Astrocyte (in vitro differentiated cells and primary cell): ENCODE results near the gene EDN3. TPM values are rescaled to one million over a fixed set of nuclear protein-coding genes. Genes with fewer than 3 reads are reported as not detected.

Experiments
- DNase-seq: peaks from one replicate; pipeline ENCODE4 v3.0.0-alpha.2; 2010; ENCODE audit warnings: low read depth
- FAIRE-seq: peaks from 2 replicates; lab custom pipeline; 2011; peaks lifted over from hg19 to GRCh38; lab: Jason Lieb, UNC
- H2AFZ ChIP-seq: 2 replicates; pipeline ENCODE4 v1.6.0; 2012; ENCODE audit warnings: low read depth, low read length, inconsistent platforms
- H3K27ac ChIP-seq: 2 replicates; pipeline ENCODE4 v1.5.1; 2011; ENCODE audit warnings: low read depth, low read length, inconsistent platforms
- H3K27me3 ChIP-seq: 2 replicates; pipeline ENCODE4 v1.6.0; 2011; ENCODE audit warnings: low read length, inconsistent platforms; ENCODE audit not compliant: insufficient read depth
- H3K36me3 ChIP-seq: 2 replicates; pipeline ENCODE4 v1.5.1; 2011; ENCODE audit warnings: low read length, inconsistent platforms; ENCODE audit not compliant: insufficient read depth
- H3K4me1 ChIP-seq: 2 replicates; pipeline ENCODE4 v1.5.1; 2011; ENCODE audit warnings: low read length, inconsistent platforms; ENCODE audit not compliant: insufficient read depth
- H3K4me2 ChIP-seq: 2 replicates; pipeline ENCODE4 v1.6.0; 2012; ENCODE audit warnings: low read length, inconsistent platforms
- H3K4me3 ChIP-seq: 2 replicates; pipeline ENCODE4 v1.5.1; 2011; ENCODE audit warnings: low read depth, mild to moderate bottlenecking, low read length, inconsistent platforms; ENCODE audit not compliant: insufficient read depth
- H3K79me2 ChIP-seq: 2 replicates; pipeline ENCODE4 v1.6.0; 2012; ENCODE audit warnings: mild to moderate bottlenecking, low read length, inconsistent platforms; ENCODE audit not compliant: insufficient read depth
- H3K9ac ChIP-seq: 2 replicates; pipeline ENCODE4 v1.6.0; 2012; ENCODE audit warnings: mild to moderate bottlenecking, low read length, inconsistent platforms
- H3K9me3 ChIP-seq: 2 replicates; pipeline ENCODE4 v1.5.1; 2012; ENCODE audit warnings: low read depth, mild to moderate bottlenecking, low read length, inconsistent platforms; ENCODE audit not compliant: insufficient read depth
- H4K20me1 ChIP-seq: 2 replicates; pipeline ENCODE4 v1.6.0; 2012; ENCODE audit warnings: low read length, inconsistent platforms; ENCODE audit not compliant: insufficient read depth
- H3K27ac Mint-ChIP-seq: one replicate; pipeline ENCODE4 v1.8.0; 2021; ENCODE audit warnings: mild to moderate bottlenecking, mixed read lengths; ENCODE audit not compliant: unreplicated experiment
- H3K27me3 Mint-ChIP-seq: one replicate; pipeline ENCODE4 v1.8.0; 2021; ENCODE audit warnings: low read depth, mixed read lengths; ENCODE audit not compliant: unreplicated experiment
- H3K36me3 Mint-ChIP-seq: one replicate; pipeline ENCODE4 v1.8.0; 2021; ENCODE audit warnings: low read depth, mixed read lengths; ENCODE audit not compliant: unreplicated experiment
- H3K4me1 Mint-ChIP-seq: one replicate; pipeline ENCODE4 v1.8.0; 2021; ENCODE audit warnings: low read depth, mixed read lengths; ENCODE audit not compliant: unreplicated experiment
- H3K4me3 Mint-ChIP-seq: one replicate; pipeline ENCODE4 v1.8.0; 2021; ENCODE audit warnings: mild to moderate bottlenecking, moderate library complexity, mixed read lengths; ENCODE audit not compliant: unreplicated experiment
- H3K9me3 Mint-ChIP-seq: one replicate; pipeline ENCODE4 v1.8.0; 2021; ENCODE audit warnings: mild to moderate bottlenecking, mixed read lengths; ENCODE audit not compliant: unreplicated experiment
- CTCF ChIP-seq: IDR thresholded peaks from 2 replicates; pipeline ENCODE4 v1.5.1; 2011; ENCODE audit warnings: low read depth, mild to moderate bottlenecking, inconsistent platforms, low read length, moderate library complexity; ENCODE audit not compliant: insufficient read depth
- EZH2 ChIP-seq: IDR thresholded peaks from 2 replicates; pipeline ENCODE4 v1.6.1; 2012; ENCODE audit warnings: mild to moderate bottlenecking, low read length, inconsistent platforms; ENCODE audit not compliant: insufficient read depth
- total RNA-seq: library from RNA; stranded (reverse); gene quantifications from 2 replicates; pipeline ENCODE4 v1.2.1, GENCODE V29; 2021

The EDN3 gene
- total RNA-seq, 1 donor from 2014 or later: not detected

- no peaks in the 10 kb centered on the region for H3K36me3 Mint-ChIP-seq
- peaks cover 2% of the 10 kb centered on the region for H3K9me3 ChIP-seq
These were observed 51.0 kb downstream of the EDN3 start for GRCh38 chr20:59351157-59352040.

DNA sequence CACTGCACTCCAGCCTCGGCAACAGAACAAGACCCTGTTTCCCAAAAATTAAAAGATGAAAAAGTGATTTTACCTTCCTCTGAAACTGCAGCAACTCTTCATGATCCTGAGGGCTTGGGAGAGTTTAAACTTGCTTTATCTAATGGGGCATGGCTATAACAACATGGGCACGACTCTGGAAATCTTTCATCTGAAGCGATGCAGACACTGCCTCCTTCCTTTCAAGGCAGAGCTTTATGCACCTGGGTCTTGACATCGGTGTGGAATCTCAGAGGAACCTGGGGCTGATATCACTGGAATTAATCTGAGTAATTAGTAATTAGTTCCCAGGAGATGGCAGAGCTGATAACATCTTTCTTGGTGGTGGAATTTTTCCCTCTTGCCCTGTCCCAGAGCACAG is 52.1 kb downstream of the EDN3 start:
- Histone ChIP-seq H3K9me3 (peaks cover 7% of the 10 kb centered on the region), H4K20me1 (no peaks in the 10 kb centered on the region), H3K79me2 (no peaks in the 10 kb centered on the region), H3K4me2 (no peak overlapping the region), H3K27me3 (no peaks in the 10 kb centered on the region), H3K36me3 (no peaks in the 10 kb centered on the region), H3K9ac (no peak overlapping the region), H3K4me3 (no peak overlapping the region), H2AFZ (no peak overlapping the region), H3K27ac (no peak overlapping the region), H3K4me1 (no peaks in the 10 kb centered on the region)
- Mint-ChIP-seq H3K27me3 (peaks cover 28% of the 10 kb centered on the region), H3K27ac (no peak overlapping the region), H3K4me3 (no peak overlapping the region), H3K4me1 (peaks cover 3% of the 10 kb centered on the region), H3K9me3 (no peaks in the 10 kb centered on the region), H3K36me3 (no peaks in the 10 kb centered on the region)
- TF ChIP-seq CTCF: no peak
- TF ChIP-seq EZH2: no peak
- FAIRE-seq (no peak), DNase-seq (no peak)

More at GRCh38 chr20:59351157-59352040, 51.0 kb downstream of the EDN3 start:
- no peak overlapping the region for H3K27ac ChIP-seq
- FAIRE-seq (no peak), DNase-seq (no peak)
- no peaks in the 10 kb centered on the region for H3K36me3 ChIP-seq
- Mint-ChIP-seq H3K9me3 (no peaks in the 10 kb centered on the region), H3K27ac (no peak overlapping the region), H3K4me3 (no peak overlapping the region), H3K27me3 (peaks cover 32% of the 10 kb centered on the region), H3K4me1 (peaks cover 3% of the 10 kb centered on the region)
- H3K27me3 ChIP-seq: no peaks in the 10 kb centered on the region
- H3K79me2 ChIP-seq: no peaks in the 10 kb centered on the region
- no peak overlapping the region for H3K4me2 ChIP-seq
- no peak overlapping the region for H3K9ac ChIP-seq
- no peaks in the 10 kb centered on the region for H4K20me1 ChIP-seq
- H3K4me1 ChIP-seq: no peaks in the 10 kb centered on the region
- TF ChIP-seq EZH2: no peak
- no peak for TF ChIP-seq CTCF
- no peak overlapping the region for H2AFZ ChIP-seq
- no peak overlapping the region for H3K4me3 ChIP-seq

GRCh38 chr20:59352990-59353389 is 52.6 kb downstream of the EDN3 start:
- FAIRE-seq (no peak), DNase-seq (no peak)
- Mint-ChIP-seq H3K27me3 (peaks cover 28% of the 10 kb centered on the region), H3K4me3 (no peak overlapping the region), H3K27ac (no peak overlapping the region), H3K4me1 (peaks cover 3% of the 10 kb centered on the region), H3K36me3 (no peaks in the 10 kb centered on the region), H3K9me3 (no peaks in the 10 kb centered on the region)
- Histone ChIP-seq H3K27ac (no peak overlapping the region), H4K20me1 (no peaks in the 10 kb centered on the region), H2AFZ (no peak overlapping the region), H3K36me3 (no peaks in the 10 kb centered on the region), H3K9ac (no peak overlapping the region), H3K79me2 (no peaks in the 10 kb centered on the region), H3K9me3 (peaks cover 7% of the 10 kb centered on the region), H3K4me2 (no peak overlapping the region), H3K4me1 (no peaks in the 10 kb centered on the region), H3K4me3 (no peak overlapping the region), H3K27me3 (no peaks in the 10 kb centered on the region)
- TF ChIP-seq CTCF (no peak), EZH2 (no peak)
